HG02763 (cell line): ENCODE results near the gene COA5.

Source experiments
- ATAC-seq: cut with Tn5 transposase; IDR thresholded peaks from one replicate; pipeline ENCODE4 v1.9.1; 2021; ENCODE audit warnings: mild to moderate bottlenecking, moderate library complexity; ENCODE audit not compliant: unreplicated experiment

The COA5 gene

GRCh38 chr2:98572676-98573075 lies 35.6 kb downstream of the COA5 start:
- no peak for ATAC-seq

- ATAC-seq: no peak
Measured at GRCh38 chr2:98572211-98572610, 36.1 kb downstream of the COA5 start.

- ATAC-seq: no peak
Measured at GRCh38 chr2:98571796-98572195, 36.5 kb downstream of the COA5 start.

- no peak for ATAC-seq
Measured at GRCh38 chr2:98571121-98571701, 37.1 kb downstream of the COA5 start.

GRCh38 chr2:98570356-98570755 lies 38.0 kb downstream of the COA5 start:
- ATAC-seq: no peak

GRCh38 chr2:98569915-98570314 lies 38.4 kb downstream of the COA5 start:
- no peak for ATAC-seq

- ATAC-seq: no peak
Measured at GRCh38 chr2:98569197-98569793, 39.0 kb downstream of the COA5 start.

- no peak for ATAC-seq
Measured at GRCh38 chr2:98568161-98568956, 40.0 kb downstream of the COA5 start.

GRCh38 chr2:98565941-98566340 lies 42.4 kb downstream of the COA5 start:
- ATAC-seq: no peak

- no peak for ATAC-seq
Measured at GRCh38 chr2:98565286-98565860, 42.9 kb downstream of the COA5 start.

- ATAC-seq: no peak
Measured at GRCh38 chr2:98564541-98565132, 43.7 kb downstream of the COA5 start.

- no peak for ATAC-seq
Measured at GRCh38 chr2:98563394-98563793, 44.9 kb downstream of the COA5 start.

GRCh38 chr2:98561902-98562695 lies 46.2 kb downstream of the COA5 start:
- no peak for ATAC-seq

GRCh38 chr2:98561018-98561417 lies 47.3 kb downstream of the COA5 start:
- no peak for ATAC-seq

GRCh38 chr2:98560256-98560771 lies 48.0 kb downstream of the COA5 start:
- no peak for ATAC-seq

GRCh38 chr2:98559581-98559980 lies 48.7 kb downstream of the COA5 start:
- no peak for ATAC-seq

GRCh38 chr2:98558852-98559530 lies 49.3 kb downstream of the COA5 start:
- no peak for ATAC-seq

GRCh38 chr2:98556344-98557033 lies 51.8 kb downstream of the COA5 start:
- no peak for ATAC-seq

- ATAC-seq: no peak
Measured at GRCh38 chr2:98555696-98556095, 52.6 kb downstream of the COA5 start.
